Nucleus accumbens (tissue), 56 donors: Measurements from ENCODE around the gene CISTR.
A peak's percentile ranks its signal among the peaks of the same experiment; 100 is the strongest.

Source experiments
- DNase-seq, 56 donors: peaks; one replicate each; lab custom pipeline; 2025; lab: John Stamatoyannopoulos, UW

The CISTR gene

GRCh38 chr12:53746592-53747092, 5.1 kb downstream of the CISTR start:
- DNase-seq = peak; percentile 25 to 97 (median 86)

DNA sequence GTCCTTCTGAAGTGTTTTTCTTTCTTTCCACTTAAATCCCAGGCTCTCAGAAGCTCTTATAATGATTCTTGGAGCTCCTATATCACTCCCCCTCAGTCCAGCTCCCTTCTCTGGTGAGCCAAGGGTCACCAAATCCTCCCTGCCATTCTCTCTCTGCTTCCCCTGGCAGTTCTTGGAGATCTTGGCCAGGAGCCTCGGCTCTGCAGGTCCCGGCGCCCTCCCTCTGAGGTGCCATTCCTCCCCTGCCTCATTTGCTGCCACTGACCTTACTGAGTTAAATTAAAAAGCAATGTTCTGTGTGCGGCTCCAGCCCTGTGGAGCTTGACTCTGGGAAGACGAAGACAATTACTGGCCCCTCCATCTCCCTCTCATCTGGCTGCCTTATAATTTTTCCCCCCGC, 7.0 kb downstream of the CISTR start:
- DNase-seq = no peak

DNA sequence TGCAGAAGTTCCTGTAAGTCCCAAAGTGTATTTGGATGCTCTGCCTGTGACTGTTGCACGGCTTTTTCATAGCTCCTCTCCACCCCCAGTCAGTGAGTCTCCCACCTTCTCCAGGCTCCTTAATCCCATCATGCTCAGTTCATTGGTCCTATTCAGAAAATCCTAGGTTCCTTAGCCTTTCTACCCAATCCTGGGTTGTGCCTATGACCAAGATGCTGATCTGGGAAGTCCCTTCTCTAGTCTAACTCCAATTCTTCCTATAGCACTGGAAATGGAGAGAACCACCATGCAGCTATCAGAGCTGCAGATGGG, 7.7 kb downstream of the CISTR start:
- DNase-seq = no peak

DNA sequence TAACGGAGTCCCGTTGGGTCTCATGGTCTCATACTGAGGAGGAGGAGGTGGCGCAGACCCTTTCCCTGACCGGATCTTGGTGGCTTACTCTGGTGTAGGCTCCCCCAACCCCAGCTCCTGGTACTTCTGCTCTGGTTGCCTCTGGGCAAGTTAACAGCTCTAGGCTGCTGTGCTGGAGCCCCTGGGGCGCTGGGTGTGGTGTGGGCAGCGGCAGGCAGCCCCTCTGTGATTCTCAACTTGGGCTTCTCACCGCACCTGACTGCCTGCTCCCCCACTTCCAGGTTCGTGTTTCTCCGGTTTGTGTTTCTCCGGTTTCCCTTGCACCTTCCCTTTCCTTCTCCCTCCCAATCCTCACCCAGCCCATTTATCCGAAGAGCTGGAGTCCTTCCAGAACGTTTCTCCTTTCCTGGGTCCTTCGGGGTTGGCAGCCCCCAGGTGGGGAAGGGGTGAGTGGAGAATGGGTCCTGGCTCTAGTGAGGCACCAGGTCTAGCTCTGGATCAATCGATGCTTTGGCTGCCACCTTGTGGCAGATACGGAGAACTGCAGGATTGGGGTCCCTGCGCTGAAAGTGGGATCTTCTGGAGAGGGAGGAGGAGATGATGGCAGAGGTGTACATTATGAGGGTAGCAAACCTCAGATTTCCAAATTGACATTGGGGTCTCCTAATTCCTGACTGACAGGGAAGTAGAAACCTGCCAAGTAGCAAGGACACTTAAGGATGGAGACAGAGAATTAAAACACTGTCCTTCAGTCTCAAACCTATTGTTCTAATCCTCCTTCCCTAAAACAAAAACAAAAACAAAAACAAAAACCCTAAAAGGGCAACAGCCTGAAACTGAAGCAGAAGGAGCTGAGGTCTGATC, 8.3 kb downstream of the CISTR start:
- DNase-seq = peak in 43 of 56 donors; percentile 9 to 68 (median 42)

DNA sequence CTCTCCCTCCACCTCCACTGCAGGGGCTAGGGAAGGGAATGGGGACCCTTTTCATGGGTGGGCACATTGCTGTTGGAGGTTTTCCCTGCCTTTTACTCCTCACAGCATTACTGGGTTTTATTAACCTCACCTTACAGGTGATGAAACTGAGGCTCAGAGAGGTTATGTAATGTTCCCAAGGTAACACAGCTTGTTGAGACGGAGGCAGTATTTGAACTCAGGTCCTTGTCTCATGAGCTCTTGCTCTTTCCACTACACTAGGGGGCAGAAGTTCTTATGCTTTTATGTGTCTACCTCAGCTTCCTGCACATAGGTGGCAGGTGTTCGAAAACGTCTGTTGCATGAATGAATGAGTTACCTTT, 11.7 kb downstream of the CISTR start:
- DNase-seq = peak in 1 of 56 donors; percentile 32

DNA sequence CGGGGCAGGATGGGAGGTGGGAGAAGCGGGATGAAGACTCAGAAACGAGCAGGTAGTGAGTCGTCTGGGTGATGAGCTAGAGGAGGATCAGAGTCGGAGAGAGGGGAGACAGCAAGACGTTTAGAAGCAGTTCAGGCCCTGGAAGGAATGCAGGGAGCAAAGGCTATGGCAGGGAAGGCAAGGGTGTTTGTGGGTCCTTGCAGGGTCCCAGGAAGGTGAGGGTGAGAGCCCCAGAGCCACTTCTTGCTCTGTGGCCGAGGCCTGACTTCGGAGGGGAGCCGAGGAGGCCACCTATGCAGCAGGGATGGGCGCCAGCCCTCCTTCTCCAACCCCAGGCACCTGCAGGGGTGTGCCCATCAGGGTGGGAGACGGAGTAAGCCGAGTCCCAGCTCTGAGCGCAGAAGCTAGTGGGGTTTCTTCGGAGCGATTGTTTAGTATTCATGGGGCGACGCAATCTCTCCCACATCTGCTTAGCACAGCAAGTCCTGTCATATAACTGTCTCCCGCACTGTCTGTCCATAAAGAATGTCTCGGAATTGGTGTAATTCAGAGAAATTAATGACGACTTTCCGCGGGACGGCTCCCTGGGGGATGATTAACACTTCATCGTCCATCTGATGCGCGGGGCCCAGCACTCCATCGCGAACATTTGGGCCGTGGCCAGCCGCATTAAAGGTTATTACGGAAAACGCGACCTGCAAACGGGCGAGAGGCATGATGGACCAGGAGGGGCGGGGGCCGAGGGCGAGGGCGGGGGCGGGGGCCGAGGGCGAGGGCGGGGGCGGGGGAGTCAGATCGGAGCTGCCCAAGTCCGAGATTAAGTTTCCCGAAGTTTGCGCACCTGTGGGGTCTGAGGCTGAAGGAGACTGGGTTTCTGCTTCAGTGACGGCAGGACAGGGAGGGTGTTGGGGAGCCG, 12.3 kb downstream of the CISTR start:
- DNase-seq = peak in 5 of 56 donors; percentile 15 to 45 (median 31)

- DNase-seq = peak in 11 of 56 donors; percentile 9 to 49 (median 30)
Observed at GRCh38 chr12:53738406-53739213, 13.2 kb downstream of the CISTR start.

DNA sequence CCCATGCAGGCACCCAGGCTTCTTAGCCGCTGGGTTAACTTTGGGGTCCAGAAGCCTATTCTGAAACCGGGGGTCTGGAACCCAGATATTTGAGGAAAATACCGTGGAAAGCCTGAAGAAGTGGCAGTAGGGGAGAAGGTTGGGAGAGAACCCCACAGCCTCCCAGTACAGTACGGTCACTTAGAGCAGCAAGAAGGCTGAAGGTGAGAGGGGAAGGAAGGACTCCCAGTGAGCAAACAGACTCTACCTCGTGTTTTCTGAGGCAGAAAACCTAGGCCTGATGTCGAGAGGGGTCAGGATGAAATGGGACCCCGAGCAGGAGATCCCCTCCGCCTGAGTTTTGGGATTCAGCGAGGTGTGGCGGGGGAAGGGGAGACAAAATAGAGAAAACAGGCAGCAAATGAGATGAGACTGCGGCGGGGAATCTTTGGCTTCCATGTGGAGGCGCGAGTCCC, 13.8 kb downstream of the CISTR start:
- peak in 3 of 56 donors; percentile 20 to 41 (median 30) for DNase-seq

DNA sequence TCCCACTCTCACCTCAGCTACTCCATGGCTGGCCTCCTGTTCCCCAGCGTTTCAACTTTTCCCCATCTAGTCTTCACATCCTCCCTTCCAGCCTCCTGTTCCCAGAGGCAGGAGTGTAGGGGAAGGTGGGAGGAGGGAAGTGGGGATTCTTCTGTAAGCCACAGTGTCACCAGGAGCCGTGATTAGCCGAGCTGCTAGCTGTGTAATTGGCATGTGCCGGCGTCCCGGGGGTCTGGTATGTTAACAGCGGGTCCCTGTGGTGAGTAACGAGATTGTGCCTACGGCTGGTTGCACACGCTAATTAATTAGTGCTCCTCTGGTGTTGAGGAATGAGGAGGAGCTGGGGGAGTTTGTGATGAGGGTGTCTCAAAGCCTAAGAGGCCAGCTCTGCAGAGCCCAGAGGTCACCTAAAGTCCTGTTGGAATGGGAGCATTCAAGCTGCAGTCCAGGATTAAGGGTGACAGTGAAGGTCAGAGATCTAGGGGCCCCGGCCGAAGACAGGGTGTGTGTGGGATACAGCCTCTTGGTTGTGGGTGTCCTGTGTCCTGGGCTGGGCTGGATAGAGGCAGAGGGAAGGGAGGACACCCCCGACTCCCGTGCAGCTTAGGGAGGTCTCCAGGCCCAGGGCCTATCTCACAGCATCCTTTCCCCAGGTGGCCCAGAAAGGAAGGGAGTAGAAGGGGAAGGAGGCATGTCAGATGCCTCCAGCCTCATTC, 14.5 kb downstream of the CISTR start:
- peak in 3 of 56 donors; percentile 17 to 26 (median 20) for DNase-seq

GRCh38 chr12:53736592-53736991, 15.2 kb downstream of the CISTR start:
- DNase-seq = peak in 29 of 56 donors; percentile 10 to 83 (median 48)

DNA sequence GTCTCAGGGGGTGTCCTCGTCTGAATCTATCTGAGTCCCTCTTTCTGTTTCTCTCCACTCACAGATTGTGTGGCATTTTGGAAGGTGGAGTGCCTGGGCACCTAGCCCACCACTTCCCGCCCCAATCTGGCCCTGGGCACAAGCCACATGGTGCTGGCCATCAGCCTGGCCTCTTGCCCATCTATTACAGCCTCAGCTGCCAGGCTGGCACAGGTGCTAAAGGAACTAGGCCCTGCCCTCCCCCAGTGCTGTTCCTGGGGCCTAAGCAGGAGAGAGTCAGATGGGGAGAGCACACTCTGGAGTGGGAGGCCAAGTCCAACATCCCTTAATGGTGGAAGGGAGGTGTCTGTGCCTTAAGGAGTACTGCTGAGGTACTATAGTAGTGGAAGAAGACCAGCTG, 16.2 kb downstream of the CISTR start:
- no peak for DNase-seq

DNA sequence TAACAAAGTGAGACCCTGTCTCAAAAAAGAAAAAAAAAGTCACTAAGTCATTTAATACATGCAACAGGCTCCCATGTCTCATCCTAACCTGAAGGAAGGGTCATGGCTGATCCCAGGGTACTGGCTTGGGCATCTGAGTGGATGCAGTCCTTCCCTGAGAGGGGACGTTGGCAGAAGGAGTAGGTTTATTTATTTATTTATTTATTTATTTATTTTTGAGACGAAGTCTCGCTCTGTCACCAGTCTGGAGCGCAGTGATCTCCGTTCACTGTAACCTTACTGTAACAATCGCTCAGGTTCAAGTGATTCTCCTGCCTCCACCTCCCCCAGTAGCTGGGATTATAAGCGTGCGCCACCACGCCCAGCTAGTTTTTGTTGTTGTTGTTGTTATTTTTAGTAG, 17.4 kb downstream of the CISTR start:
- no peak for DNase-seq

DNA sequence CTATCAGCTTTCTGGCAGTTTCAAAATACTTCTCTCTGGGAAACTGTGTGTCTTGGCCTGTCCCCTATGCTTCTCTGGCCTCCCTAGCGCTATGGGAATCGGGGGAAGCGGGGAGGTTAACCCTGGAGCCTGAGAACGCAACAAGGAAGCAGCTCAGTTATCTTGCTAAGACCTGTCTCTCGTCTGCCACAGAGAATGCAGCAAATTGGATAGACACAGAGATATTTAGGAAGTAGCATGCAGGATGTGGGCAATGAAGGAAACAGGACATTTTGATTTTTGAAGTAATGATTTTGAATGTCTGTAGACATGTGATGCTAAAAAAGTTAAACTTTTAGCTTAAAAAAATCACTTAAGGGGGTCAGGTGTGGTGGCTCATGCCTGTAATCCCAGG, 18.0 kb downstream of the CISTR start:
- DNase-seq = no peak

DNA sequence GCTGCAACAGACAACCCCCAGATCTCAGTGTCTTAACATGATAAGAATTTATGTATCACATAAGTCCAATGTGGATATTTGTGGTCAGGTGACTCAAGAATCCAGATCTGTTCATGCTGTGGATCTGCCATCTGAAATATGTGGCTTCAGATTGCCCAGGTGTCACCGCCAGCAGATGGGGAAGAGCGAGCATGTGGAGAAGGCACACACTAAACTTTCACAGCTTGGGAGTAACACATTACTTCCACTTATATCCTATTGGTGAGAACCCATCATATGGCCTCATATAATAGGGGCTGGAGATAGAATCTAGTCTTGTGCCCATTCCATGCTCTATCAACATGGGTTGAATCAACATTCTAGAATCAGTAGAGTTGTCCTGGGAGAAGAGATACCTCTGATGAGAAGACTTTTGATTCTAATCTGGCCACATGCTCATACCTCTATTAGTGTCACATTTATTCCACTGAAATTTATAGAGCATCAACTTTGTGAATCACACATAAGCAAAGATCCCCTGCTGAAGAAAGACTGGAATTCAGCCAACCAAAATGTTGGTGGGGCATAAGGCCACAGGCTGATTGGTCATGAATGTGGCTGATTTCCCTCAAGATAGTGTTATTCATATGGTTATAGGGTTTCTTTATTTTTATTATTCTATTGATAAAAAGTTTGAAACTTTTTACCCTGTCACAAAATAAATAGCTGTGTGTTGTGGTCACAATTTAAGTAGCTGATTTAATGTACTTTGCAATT, 18.6 kb downstream of the CISTR start:
- DNase-seq = no peak

DNA sequence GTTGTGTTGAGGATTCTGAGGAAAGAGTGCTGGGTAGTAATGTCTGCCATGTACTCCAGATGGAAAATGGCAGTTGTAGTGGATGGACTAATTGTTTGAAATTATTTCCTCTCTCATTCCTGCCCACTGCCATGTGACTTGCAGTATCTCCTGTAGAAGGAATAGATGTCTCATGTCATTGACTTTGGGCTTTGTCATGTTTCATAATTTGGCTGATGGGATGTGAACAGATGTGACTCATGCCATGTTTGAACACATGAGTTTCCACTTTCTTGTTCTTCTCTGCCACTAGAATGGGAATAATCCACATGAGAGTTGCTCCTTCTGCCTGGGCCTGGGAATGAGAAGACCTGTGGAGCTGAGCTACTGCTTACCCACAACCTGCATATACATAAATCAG, 22.1 kb downstream of the CISTR start:
- DNase-seq = no peak

DNA sequence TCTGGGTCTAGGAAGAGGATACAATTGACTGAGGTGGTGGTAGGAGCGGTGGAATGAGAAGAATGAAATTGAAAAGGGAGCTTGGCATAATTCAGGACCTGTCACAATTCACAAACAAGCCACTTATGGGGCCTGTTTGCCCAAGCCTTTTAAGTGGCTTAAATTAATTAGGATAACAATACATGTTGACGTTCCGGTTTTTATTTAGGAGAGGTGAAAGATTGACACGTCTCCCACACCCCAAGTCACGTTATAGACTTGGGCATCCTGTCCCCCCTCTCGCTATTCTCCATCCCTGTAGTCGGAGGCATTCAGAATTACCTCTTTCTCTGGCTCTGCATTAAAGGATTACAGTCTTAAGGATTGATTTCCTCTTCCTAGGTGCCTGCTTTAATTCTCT, 23.6 kb downstream of the CISTR start:
- DNase-seq = no peak

DNA sequence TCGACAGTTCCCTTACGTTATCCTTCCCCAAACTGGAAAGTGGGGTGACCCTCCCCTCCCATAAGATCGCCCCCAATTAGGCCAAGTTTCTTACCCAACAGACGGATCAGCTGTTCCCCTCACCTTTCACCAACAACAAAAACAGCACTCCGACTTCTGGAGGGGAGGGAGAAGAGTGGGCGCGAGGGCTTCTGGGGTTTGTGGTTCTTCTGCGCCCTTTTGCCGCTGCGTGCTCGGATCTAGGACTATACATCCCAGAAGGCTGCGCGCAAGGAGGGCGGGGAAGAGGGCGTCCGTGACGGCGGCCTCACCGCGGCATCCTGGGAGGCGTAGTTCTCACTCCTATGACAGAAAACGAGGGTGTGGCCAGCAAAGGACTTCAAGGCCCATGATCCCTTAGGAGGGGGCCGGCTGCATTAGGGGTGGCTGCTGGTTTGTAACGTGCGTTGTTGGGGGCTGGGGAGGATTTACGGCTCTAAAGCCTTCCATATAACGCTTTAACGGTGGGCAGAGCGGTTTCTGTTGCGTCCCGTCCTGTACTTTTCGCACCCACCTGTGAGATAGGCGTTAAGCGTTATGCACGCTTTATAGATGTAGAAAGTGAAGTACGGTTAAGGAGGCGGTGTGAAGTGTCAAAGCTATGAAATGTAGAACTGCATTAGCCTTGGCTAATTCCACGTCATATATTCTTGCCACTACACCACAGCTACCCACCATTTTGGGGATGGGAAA, 24.3 kb downstream of the CISTR start, which contains the start of gene CALCOCO1:
CALCOCO1 (minus strand) TSS at position 143 of the 732 bp plus-strand sequence. CDS start 2,210 bp downstream, outside the sequence.
- DNase-seq = peak; percentile 63 to 99 (median 98)

DNA sequence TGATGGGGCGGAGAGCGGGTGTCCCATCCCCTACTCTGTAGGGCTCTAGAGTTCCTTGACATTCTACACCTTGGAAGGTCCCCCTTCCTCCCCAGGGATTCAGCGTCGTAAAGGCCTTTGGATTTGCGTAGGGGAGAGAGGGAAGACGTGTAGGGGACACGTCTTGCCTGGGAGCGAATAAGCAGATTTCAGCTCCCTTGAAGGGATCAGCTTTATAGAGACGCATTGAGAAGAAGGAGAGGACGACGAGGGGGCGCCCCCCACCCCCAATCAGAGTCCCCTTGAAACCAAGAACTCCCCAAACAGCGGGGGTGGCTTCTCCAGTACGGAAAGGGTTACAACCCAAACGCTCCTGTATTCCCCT, 24.9 kb downstream of the CISTR start:
- DNase-seq = peak in 2 of 56 donors; percentile 43 to 69
